Activated naive CD4-positive, alpha-beta T cell treated with anti-CD3 and anti-CD28 coated beads, Interleukin-2, amount 10 ng/mL, durations not matched to agents 7 days and 5 days (primary cell): ENCODE results near the gene TACR1.

Source experiments
- CTCF ChIA-PET: fragments of 350-600 bp; sonication (Branson Sonifier 250); formaldehyde crosslinking; loops from one replicate; lab custom pipeline; 2021; ENCODE audit warnings: antibody characterized with exemption; lab: Charles Lee
- DNase-seq: peaks from one replicate; pipeline ENCODE4 v3.0.0-alpha.2; 2020
- H3K27ac Mint-ChIP-seq: one replicate; pipeline ENCODE4 v1.8.0; 2021; ENCODE audit warnings: mild to moderate bottlenecking, moderate library complexity, mixed read lengths
- H3K27me3 Mint-ChIP-seq: one replicate; pipeline ENCODE4 v1.8.0; 2021; ENCODE audit warnings: mild to moderate bottlenecking, mixed read lengths
- H3K36me3 Mint-ChIP-seq: one replicate; pipeline ENCODE4 v1.8.0; 2021; ENCODE audit warnings: mixed read lengths
- H3K4me1 Mint-ChIP-seq: one replicate; pipeline ENCODE4 v1.8.0; 2021; ENCODE audit warnings: mixed read lengths
- H3K4me3 Mint-ChIP-seq: one replicate; pipeline ENCODE4 v1.8.0; 2021; ENCODE audit warnings: mild to moderate bottlenecking, moderate library complexity, mixed read lengths
- H3K9me3 Mint-ChIP-seq: one replicate; pipeline ENCODE4 v1.8.0; 2021; ENCODE audit warnings: mixed read lengths

The TACR1 gene

DNA sequence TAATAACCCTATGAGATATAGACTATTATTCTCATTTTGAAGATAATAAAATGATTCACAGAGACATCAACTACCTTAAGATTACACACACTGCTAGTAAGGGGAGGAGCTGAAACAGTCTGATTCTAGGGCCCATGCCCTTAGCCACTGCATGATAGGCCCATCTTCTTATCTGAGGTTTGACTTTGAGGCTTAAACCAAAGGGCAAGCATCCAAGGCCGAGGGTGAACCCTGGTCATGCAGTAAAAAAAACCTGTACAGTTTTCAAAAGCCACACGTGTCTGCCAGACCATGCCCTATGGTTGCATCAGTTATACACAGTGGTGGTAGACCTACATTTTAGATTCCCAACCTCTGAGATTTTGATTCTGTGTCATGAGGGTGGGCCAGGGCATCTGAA is 196.0 kb downstream of the TACR1 start:
- CTCF ChIA-PET, result interaction anchor here (0.5 to 1.1 kb wide), 2 partner anchors 85 to 1866 kb away, joined by 3 to 4 read pairs; no protein-coding TSS in a partner anchor
- peaks cover 1% of the 10 kb centered on the region for H3K36me3 Mint-ChIP-seq
- no peak overlapping the region for H3K27ac Mint-ChIP-seq
- H3K9me3 Mint-ChIP-seq, result no peaks in the 10 kb centered on the region
- H3K4me1 Mint-ChIP-seq, result no peaks in the 10 kb centered on the region
- H3K27me3 Mint-ChIP-seq, result no peaks in the 10 kb centered on the region
- no peak overlapping the region for H3K4me3 Mint-ChIP-seq
- DNase-seq, result no peak

DNA sequence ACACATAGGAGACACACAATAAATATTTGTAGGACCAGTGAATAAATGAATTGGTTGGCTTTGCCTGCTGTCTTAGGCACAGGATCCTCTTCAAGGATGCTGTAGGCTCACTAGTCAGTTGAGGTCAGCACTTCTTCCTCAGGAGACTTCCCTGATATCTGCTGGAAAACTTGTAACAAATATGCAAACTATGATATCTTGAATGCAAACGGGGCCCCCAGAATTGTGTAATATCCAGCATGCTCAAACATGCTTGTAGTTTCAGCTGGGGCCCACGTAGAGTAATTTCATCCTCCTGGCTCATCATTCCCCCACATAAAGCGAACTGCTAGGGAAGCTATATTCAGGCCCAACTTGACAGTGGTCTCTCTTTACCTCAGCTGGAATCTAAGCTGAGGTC is 197.3 kb downstream of the TACR1 start:
- H3K4me3 Mint-ChIP-seq, result no peak overlapping the region
- CTCF ChIA-PET, result no interaction called here
- no peaks in the 10 kb centered on the region for H3K4me1 Mint-ChIP-seq
- no peaks in the 10 kb centered on the region for H3K9me3 Mint-ChIP-seq
- H3K27ac Mint-ChIP-seq, result no peak overlapping the region
- H3K27me3 Mint-ChIP-seq, result no peaks in the 10 kb centered on the region
- DNase-seq, result no peak
- H3K36me3 Mint-ChIP-seq, result peaks cover 1% of the 10 kb centered on the region

DNA sequence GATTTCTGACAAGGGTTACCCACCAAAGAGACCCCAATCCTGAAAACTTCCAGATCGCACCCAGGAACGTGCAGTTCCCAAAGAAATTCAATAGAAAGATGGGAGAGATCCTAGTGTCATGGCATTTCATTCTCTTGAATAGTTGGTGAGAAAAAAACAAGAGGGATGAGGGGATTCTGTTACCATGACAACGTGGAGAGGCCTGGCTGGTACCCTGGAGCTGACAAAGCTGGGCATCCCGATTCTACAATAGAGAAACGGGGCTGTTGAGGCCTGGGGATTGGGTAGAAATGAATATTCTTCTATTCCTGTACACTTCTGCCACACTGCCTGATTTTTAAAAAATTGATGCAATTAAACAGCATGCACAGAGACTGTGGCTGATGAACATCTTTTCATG is 199.9 kb downstream of the TACR1 start:
- Mint-ChIP-seq H3K4me3 (no peak overlapping the region), H3K27me3 (no peaks in the 10 kb centered on the region), H3K36me3 (peaks cover 1% of the 10 kb centered on the region), H3K9me3 (no peaks in the 10 kb centered on the region), H3K27ac (no peak overlapping the region), H3K4me1 (no peaks in the 10 kb centered on the region)
- DNase-seq, result no peak
- CTCF ChIA-PET, result interaction anchor here (0.7 kb wide), 1 partner anchor 439 kb away, joined by 3 read pairs; no protein-coding TSS in a partner anchor
